Activated T-cell treated with anti-CD3 and anti-CD28 coated beads, Interleukin-2, amount 50 U/mL, for 1 hour (primary cell): ENCODE measurements around the gene VPS13D.

ENCODE experiments used
- DNase-seq: peaks from one replicate; pipeline ENCODE4 v3.0.0-alpha.2; 2020

The VPS13D gene

DNA sequence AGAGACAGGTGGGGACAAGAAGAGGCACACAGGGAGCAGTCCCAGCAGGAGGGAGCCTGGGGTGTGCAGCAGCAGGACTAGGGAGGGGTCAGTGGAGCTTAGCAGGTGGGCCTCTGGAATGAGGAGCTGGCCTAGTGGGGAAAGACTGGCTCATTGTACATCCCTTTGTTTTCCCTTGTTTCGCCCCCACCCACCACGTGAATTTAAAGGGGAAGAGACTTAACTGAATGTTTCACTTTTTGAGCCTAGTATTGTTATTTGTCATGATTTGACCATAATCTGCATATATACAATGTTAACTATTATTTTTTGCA lies 206.5 kb downstream of the VPS13D start:
- no peak for DNase-seq

DNA sequence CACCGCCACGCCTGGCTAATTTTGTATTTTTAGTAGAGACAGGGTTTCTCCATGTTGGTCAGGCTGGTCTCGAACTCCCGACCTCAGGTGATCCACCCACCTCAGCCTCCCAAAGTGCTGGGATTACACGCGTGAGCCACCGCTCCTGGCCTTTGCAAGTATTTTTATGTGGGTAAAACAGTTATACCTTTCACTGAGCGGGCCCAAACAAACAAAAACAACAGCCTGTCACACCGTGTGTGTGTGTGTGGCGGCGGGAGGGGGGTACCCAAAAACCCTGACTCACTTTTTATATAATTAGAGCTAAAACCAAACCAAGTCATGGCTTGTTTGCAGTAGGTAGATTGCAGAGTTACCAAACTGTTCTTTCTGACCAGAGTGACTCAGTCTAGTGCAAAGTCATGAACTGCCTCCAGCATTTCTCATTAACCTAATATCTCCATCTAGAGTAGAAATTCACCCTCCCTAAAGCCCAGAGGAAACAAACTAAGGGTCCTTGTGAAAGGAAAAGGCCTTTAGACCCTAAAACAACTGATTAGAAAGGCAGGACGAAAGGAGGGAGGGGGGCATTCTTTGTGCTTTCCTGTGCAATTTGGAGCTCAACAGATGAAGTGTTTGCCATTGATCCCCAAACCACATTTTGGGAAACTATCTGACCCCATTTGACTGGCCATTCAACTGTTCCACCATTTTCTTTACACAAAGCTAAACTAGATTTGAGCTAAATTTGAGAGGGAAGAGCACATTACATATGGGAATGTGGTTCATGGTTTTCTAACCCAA lies 207.2 kb downstream of the VPS13D start:
- no peak for DNase-seq

DNA sequence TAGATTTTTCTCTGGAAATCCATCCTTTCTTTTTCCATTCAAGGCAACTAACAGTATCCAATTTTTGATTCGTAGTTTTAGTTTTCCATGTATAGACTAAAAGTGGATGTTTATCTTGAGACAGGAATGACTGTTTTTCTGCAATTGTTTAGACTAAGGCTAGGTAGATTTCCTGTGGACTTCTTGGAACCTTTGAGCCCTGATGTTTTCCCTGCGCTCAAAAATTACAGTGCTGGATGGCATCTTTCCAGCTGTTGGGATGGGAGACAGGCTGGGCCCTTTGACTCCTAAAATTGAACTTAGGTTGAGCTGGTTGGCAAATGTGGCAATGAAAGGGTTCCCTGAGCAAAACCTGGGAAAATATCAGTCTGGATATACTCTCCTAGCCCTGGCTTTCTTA lies 207.8 kb downstream of the VPS13D start:
- DNase-seq, result no peak

DNA sequence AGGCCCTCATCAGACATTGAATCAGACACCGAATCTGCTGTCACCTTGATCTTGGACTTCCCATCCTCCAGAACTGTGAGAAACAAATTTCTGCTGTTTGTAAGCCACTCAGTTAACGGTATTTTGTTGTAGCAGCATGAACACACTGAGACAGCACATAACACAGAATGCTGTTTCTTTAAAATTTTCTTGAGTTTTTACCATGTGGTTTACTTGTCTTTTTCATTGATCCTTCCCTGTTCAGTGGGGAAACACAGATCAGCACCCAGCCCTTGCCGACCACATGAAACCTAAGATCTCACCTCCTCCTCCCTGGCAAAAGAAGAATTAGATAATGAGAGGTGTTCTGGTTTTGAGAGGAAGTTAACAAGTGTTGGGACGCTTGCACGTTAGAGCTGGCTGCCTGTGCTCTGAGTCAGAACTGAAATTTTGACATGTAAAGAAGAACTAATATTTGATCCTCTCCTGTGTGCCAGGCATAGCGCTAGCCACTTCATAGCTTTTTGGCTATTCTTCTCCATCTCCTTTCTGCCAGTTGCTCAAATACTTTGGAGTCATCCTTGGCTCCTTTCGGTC lies 208.6 kb downstream of the VPS13D start:
- peak; percentile 42 for DNase-seq

DNA sequence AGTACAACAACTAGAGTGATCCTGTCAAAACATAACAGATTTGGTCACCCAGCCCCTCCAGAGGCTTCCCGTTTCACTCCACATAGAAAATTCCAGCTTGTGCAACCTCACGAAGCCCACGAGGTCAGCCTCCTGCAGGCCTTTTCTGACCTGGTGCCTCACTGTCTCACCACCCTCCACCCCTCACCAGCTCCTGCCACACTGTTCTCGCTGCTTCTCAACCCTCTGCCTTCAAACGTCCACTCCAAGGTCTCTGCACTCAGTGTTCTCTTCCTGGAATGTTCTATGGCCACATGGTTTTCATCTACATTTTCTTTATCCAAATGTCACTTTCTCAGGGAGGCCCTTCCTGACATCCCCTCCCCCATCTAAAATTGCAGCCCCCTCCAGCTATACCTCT lies 209.2 kb downstream of the VPS13D start:
- no peak for DNase-seq

DNA sequence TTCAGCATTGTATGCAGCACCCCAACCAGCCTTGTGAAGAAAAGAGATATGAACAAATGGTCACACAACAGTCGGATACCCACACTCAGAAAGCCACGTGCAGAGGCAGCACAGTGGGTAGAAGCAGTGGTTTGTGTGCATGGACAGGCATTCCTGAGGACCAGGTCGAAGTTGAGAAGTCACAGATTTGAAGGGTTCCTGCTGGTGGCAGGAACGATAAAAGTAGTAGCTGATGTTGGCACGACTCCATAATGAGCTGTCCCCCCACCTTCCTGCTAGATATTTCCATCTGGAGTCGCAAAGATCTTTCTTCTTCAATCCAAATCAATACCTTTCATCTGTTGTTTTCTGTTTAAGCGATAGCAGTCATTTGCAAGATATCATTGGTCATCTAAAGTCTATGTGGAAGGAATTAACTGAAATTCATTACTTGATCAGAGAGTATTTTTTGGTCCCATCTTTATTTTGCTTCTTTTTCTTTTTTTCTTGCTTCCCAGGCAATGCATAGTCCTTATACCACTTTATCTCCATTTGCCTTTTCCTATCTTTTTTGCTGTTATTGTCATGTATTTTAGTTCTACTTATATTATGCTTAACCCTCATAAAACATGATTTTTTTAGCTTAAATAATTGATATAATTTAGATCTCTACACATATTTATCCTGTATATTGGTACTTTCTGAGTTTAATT lies 211.7 kb downstream of the VPS13D start:
- no peak for DNase-seq

DNA sequence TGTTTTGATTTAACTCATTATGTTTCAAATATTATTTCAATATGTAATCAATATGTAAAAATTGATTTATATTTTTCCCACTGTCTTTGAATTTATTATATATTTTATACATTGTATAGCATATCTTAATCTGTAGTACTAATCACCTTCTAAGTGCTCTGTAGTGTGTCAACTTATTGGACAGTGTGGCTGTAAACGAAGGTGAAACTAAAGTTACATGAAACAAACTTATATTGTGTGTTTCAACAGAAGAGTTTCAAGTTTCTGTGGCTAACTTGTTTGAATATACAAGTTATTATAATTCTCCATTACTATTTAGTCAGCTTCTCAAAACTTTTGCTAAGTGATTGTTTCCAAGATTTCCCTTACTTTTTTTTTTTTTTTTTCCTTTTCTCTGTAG lies 212.4 kb downstream of the VPS13D start:
- DNase-seq, result no peak

DNA sequence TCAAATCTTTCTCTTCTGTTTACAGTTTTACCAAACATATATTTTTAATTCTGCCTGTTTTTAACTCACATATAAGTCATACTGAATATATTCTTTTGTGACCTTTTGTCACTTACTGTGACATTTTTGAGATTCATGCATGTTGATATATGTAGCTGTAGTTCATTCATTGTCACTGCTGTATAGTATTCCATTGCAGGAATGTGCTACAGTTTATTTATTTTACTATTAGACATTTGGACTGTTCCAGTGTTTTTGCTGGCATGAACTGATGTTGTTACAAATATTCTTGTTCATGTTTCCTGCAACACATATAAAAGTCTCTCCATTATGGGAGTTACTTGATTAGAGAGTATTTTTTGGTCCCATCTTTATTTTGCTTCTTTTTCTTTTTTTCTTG lies 213.3 kb downstream of the VPS13D start:
- DNase-seq, result no peak

DNA sequence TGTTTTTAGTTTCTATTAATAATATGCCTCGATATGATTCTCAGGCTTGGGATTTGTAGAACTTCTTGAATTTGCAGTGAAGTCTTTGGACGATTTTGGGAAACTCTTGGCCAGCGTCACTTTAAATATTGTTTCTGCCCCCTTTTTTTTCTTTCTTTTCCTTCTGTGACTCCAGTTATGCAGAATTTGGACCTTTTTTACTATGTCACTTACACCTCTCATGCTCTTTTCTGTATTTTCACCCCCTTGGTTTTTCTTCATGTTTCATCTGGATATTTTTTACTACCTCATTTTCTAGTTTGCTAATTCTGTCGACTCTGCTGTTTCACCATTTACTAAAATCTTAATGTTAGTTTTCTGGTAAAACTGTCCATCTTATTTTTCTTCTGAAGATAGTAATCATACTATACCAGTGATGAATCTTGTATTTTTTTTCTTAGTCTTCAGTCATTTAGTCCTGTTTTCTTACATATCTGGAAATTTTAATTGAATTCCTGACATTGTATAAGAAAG lies 214.6 kb downstream of the VPS13D start:
- no peak for DNase-seq

DNA sequence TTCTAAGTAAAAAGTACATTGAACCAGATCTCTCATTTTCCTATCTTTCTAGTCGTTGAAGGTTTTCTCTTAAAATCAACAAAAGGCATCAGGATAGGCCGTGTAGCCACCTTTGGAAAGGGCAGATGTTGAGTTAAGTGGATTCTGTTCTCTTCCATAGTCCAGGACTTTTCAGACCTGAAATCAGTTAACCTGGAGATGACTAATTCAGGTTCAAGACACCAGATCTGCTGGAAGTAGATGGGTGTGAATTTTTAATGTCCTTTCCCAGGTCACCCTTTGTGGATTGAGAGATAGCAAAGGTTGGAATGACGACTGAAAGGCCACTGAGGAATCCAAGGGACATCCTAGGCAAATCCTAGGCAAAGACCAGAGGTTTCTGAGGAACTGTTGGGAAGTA lies 215.4 kb downstream of the VPS13D start:
- no peak for DNase-seq

DNA sequence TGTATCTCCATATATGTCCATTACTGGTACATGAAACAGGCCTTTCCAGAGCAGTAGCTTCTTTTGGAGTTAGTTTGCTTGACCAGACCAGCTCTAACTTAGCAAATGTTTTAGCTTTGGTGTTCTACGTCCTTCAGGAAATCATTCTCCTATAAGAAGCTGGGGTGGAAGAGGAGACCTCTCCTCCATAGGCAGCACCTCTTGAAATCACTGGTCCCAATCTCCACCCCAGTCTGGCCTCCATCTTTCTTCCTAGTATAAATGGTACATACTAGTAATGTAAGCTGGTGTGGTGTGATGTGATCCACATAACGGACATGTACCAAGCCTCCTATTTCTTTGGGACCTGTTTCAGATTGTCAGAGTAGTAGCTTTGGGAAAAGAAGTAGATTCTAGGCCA lies 216.8 kb downstream of the VPS13D start:
- no peak for DNase-seq

DNA sequence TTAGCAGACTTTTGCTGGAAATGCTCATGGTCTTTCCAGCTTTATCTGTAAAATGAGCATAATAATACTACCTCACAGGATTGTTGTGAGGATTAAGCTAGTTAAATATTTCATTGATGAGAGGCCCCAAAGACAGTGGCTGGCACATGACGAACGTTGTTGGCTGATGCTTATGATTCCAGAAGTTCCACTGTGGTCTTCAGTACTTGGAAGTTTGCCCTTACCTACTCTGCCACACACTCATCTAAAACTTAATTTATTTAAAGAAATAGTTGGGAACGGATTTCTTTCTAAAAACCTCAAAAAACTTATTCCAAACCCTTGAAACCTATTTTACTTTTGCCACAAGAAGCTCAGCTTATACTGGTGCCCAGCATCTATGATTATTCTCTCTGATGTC lies 217.5 kb downstream of the VPS13D start:
- DNase-seq, result no peak

DNA sequence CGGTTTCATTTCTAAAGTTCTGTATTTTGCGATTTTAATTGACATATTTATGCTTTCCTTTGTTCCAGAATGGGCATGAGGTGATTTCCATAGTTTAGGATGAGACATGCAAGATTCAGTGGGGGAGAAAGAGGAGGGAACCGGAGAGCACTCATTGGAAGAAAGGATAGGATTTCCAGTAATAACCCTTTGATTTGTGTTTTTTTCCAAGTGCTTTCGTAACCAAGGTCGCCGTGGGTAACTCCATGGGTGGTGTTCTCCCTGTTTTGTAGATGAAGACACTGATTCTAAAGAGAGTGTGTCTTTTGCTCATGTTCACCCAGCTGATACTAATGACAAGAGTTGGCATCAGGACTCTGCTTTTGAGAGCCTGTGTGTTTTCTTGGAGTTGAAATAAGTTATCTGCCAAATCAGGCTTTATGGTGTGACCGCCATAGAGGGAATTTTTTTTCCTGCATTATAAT lies 218.1 kb downstream of the VPS13D start:
- DNase-seq, result no peak

DNA sequence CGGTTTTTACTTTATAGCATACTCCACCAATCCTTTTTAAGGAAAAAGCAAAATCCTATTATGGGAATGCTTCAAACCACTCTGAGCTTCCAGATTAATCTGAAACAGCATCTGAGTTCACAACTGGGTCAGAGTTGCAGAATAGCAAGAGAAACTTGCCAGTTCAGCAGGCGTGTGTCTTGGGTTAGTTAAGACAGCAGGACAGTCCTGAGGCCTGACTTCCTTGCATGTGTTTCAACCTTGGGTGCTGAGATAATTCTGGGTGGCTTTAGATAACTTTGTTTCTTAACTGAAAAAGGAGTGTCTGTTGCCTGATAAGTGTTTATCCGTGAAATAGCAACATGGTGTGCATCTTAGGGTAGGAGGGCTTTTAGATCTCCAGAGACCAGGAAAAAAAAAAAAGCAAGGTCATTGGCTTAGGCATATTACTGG lies 218.9 kb downstream of the VPS13D start:
- no peak for DNase-seq

DNA sequence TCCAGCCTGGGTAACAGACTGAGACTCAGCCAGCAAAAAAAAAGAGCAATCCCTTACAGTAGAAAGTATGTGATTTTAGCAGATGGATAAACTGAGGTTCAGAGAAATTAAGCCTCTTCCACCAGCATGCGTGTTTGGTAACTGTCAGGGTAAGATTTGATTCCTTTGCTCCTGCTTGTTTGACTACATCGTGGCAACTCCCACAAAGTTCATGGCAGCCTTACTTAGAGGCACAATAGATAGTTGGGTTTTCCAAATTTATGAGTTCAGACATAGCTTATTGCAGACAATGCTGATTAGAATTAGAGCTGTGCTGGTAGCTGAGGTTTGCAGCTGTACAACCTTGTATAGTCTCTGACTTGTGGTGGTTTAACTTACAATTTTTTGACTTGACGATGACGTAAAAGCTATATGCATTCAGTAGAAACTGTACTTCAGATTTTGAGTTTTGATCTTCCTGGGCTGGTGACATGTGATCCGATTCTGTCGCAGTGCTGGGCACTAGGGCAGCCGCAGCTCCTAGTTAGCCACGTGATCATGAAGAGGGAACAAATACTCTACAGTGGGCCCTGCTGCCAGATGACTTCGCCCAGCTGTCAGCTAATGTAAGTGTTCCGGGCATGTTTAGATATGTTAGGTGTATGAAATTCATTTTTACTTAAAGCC lies 220.4 kb downstream of the VPS13D start:
- DNase-seq, result no peak

DNA sequence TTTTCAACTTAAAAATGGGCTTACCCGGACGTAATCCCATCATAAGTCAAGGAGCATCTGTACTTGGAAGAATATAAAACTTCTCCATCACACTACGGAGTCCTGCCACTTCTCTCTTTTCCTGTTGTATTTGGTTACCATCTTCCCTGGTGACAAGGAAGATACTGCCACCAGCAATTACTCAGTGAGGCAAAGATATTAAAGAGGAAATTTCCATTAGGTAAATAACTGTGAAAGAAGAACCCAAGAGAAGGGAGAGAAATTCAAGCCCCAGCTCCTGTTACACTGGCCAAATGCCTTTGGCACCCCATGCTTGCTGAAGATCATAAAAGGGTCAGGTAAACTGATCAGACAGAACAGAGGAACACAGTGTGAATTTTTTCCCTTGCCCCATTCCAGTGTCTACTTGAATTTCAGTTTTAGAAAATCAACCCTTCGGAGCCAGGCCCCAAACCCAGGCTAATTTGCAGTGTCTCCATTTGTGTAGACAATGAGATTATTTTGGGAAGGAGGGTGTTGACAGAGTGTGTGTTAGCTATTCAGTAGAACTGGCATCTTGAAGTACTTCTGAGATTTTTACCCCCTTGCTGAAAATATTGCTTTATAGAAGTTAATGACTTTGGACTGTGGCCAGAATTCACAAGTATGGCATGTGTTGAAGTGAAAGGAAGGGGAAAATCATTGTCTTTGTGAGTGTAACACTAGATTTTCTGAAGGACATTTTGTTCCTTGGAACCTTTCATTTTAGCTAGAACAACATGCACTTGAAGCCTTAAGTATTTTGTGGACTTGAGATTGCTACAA lies 221.1 kb downstream of the VPS13D start:
- no peak for DNase-seq

DNA sequence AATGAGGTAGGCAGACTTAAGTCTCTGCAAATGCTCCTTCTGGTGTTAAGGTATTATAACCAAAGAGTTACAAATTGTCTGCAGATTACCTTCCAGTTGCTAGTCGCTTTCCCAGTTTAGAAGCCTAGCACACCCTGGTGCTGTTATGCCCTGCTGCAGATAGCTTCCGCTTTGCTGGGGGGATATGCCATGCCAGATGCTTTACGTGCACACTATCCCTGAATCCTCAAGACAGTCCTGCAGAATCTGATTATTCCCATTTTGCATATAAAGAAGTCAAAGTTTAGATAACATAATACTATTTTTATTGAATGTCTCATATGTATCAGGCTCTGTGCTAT lies 221.7 kb downstream of the VPS13D start:
- no peak for DNase-seq

DNA sequence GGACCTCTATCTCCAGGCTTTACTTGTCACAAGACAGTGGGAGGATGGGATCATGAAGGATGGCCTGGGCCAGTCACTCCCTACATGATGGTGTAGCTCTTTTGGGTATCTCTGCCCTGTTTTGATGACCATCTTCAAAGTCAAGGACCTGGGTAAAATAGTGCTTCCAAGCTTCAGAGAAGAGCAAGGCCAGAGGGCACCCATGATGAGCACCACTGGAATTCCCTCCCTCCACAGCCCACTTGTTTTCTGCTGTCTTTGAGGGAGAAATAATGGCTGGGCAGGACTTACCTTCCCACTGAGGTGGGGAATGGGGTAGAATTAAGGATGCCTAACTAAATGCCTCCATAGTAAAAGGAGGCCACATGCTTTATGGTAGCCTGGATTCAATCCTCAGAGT lies 222.4 kb downstream of the VPS13D start:
- no peak for DNase-seq

DNA sequence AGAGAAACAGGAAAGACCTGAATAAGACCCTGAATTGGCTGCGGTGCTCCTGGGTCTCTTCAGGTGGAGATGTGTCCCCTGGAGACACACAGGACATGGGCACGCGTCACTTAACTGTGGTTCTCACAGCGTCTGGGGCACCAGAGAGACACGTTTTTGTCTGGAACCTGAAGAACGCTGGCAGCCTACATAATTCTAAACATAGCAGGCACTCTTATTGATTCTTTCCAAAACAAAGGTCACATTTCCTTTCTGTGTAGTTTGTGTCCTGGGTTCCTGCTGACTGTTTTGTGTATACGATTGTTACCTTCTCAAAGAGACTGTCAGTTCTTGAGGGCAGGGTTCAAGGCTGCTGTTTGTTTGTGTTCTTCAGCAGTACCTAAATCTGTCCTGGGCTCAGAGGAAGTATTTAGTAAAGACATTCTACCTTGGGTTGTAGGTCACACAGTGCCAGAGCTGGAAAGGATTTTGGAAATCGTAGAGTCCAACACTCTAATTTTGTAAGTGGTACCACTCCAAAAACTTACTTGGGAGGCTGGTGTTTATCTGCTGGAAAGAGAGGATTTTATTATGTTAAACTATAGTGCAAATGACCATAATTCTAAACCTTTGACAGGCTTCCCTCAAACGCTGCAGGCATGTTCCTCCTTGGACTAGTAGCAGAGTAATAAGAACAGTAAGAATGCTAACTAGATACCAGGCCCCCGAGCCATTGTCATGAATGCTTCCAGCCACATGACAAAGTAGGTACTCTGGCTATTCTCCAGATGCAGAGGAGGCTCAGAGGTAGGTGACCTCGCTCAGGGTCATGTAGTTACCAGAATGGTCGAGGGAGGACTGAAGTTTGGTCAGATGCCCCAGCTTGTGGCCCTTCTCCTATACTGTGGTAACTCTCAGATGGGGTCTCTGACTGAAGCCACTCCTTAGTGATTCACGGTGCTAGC lies 223.8 kb downstream of the VPS13D start:
- DNase-seq, result peak; percentile 47

DNA sequence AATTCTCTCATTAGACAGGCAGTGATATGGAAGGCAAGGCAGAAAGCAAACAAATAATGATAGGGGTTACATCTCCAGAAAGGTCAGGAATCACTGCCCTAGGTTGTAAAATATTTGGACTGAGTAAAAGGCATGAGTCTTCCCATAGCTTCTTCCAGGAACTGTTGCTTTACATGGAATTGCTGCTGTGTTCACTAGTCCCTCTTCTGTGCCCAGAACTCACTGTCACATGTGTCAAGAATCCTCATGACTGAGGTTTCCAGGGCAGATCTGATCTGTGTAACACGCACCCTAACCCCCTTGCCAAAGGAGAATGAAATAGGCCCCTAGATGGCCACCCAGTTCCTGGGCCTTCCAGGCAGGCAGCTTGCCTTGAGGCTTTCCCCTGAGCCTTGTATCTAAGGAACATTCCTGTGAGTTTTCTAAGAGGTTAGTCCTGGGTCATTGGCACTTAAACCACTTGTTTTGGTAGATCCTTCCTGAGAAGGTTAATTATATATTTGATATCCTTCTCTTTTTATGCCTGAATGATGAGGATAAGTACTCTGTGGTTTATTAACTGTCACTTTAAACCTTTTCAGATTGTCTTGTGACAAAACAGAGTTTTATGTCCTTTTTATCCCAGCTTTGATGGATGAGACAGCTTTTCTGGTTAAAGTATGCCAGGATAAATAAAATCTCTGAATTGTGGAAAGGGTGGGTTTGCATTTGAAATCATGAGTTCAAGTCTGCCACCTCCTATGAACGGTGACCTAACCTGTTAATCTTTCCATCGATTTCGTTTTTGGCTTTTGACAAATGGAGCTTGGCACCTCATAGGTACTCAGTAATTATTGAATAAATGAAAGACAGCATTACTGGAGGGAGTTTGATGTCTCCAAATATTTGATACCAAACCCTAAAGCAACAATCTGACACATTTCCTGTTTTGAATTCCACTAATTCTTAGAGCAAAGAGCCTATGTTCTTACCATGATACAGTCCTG lies 224.9 kb downstream of the VPS13D start:
- DNase-seq, result no peak
